ENCODE measurements around the gene PDZK1.
"Not testable (repeated sequence)": the region's sequence is repeated elsewhere in the genome, so short reads cannot be mapped to it uniquely, and the experiment has no call there.

The PDZK1 gene

DNA sequence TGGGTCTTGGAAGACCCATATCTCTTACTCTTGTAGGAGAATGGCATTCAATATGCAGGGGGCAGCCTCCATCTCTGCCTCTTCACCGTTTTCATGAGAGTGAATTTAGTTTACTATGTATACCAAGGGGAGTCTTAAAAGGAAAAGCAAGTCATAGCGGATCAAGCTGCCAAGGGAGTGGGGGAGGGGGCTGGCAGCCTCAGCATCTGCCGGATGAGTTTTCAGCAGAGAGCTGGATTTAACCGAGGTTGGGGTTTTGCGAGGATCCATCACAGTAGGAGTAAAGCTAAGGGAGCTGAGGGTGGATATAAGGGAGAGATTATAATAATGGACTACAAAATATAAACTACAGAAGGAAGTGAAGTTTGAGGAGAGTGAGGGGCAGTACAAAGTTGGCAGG, 22.0 kb upstream of the PDZK1 start:
- Histone ChIP-seq H3K9me2 (replicated peaks; ENCODE audit: low read depth, low read length) (no peaks in the 10 kb centered on the region), H3K9ac (ENCODE audit: low read depth, low read length, poor library complexity, severe bottlenecking) (no peak overlapping the region), H3K36me3 (ENCODE audit: insufficient read depth, low read length) (no peaks in the 10 kb centered on the region), H3K9me3 (ENCODE audit: insufficient read depth, low read depth, low read length) (no peaks in the 10 kb centered on the region), H3K27me3 (ENCODE audit: insufficient read depth, low read length, poor library complexity, severe bottlenecking) (no peaks in the 10 kb centered on the region), H4K20me1 (ENCODE audit: insufficient read depth, low read length, poor library complexity, severe bottlenecking) (no peaks in the 10 kb centered on the region), H3K4me2 (ENCODE audit: low read depth, low read length, poor library complexity, severe bottlenecking) (no peak overlapping the region), H3K79me2 (ENCODE audit: insufficient read depth, low read length) (no peaks in the 10 kb centered on the region), H2AFZ (ENCODE audit: low read length) (no peak overlapping the region), H3K4me3 (ENCODE audit: low read length, poor library complexity, severe bottlenecking) (no peak overlapping the region), H3F3A (ENCODE audit: low read depth) (no peaks in the 10 kb centered on the region), H3K4me1 (ENCODE audit: insufficient read depth, low read length, poor library complexity, severe bottlenecking) (peaks cover 3% of the 10 kb centered on the region)
- TF ChIP-seq EZH2phosphoT487 (IDR thresholded peaks at IDR 0.05; ENCODE audit: borderline replicate concordance), result no peak
- TF ChIP-seq, protein P1, sequence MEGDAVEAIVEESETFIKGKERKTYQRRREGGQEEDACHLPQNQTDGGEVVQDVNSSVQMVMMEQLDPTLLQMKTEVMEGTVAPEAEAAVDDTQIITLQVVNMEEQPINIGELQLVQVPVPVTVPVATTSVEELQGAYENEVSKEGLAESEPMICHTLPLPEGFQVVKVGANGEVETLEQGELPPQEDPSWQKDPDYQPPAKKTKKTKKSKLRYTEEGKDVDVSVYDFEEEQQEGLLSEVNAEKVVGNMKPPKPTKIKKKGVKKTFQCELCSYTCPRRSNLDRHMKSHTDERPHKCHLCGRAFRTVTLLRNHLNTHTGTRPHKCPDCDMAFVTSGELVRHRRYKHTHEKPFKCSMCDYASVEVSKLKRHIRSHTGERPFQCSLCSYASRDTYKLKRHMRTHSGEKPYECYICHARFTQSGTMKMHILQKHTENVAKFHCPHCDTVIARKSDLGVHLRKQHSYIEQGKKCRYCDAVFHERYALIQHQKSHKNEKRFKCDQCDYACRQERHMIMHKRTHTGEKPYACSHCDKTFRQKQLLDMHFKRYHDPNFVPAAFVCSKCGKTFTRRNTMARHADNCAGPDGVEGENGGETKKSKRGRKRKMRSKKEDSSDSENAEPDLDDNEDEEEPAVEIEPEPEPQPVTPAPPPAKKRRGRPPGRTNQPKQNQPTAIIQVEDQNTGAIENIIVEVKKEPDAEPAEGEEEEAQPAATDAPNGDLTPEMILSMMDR (conservative IDR thresholded peaks at IDR 0.05; ENCODE audit: low read length), result no peak

GRCh38 chr1:145726193-145726592, 19.0 kb upstream of the PDZK1 start:
- not testable (repeated sequence) for H3K4me3 ChIP-seq (ENCODE audit: low read length, poor library complexity, severe bottlenecking); H2AFZ ChIP-seq (ENCODE audit: low read length); H3F3A ChIP-seq (ENCODE audit: low read depth); H3K27me3 ChIP-seq (ENCODE audit: insufficient read depth, low read length, poor library complexity, severe bottlenecking); H3K36me3 ChIP-seq (ENCODE audit: insufficient read depth, low read length); H3K9ac ChIP-seq (ENCODE audit: low read depth, low read length, poor library complexity, severe bottlenecking); H3K4me2 ChIP-seq (ENCODE audit: low read depth, low read length, poor library complexity, severe bottlenecking); H3K9me2 ChIP-seq (replicated peaks; ENCODE audit: low read depth, low read length); H4K20me1 ChIP-seq (ENCODE audit: insufficient read depth, low read length, poor library complexity, severe bottlenecking); H3K4me1 ChIP-seq (ENCODE audit: insufficient read depth, low read length, poor library complexity, severe bottlenecking); H3K79me2 ChIP-seq (ENCODE audit: insufficient read depth, low read length); H3K9me3 ChIP-seq (ENCODE audit: insufficient read depth, low read depth, low read length)

DNA sequence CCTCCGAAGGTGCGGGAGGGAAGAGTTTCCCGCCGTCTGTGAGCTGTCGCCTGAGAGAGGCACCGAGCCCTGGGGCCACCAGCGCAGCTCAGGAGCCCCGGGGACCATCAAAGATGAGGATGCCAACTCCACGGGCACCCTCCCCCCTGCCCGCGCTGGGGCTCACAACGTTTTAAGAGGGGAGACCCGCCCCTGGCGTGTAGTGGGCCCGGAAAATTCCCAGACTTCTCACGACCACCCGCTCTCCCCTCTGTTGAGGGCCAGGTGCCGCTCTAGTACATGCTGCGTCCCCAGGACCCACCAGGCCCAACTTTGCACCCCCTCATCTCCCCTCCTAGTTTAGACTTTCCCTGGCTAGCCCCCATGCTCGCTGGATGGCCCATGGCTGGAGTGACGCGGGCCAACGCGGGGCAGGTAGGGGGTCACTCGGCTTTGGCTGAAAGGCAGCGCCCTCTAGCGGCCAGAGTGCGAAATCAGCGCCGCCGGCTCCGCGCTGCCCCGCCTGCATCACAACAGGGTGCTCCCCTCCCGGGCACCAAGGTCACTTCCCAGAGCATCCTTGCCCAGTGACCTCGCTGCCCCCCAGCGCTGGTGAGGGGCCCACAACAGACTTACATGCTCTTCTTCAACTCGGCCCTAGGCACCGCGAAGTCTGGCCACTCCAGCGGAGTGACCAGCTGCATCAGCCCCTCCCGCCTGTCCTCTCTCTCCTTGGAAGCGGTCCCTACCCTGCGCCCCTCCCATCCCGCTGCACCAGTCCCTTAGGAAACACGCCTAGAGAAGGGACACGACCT, 13.9 kb upstream of the PDZK1 start:
- H3F3A ChIP-seq (ENCODE audit: low read depth), result no peaks in the 10 kb centered on the region
- H3K9me2 ChIP-seq (replicated peaks; ENCODE audit: low read depth, low read length), result no peaks in the 10 kb centered on the region
- no peaks in the 10 kb centered on the region for H3K4me1 ChIP-seq (ENCODE audit: insufficient read depth, low read length, poor library complexity, severe bottlenecking)
- no peak overlapping the region for H3K9ac ChIP-seq (ENCODE audit: low read depth, low read length, poor library complexity, severe bottlenecking)
- TF ChIP-seq EZH2phosphoT487 (IDR thresholded peaks at IDR 0.05; ENCODE audit: borderline replicate concordance), result no peak
- TF ChIP-seq, protein P1 (conservative IDR thresholded peaks at IDR 0.05; ENCODE audit: low read length), result peak; percentile 92
- no peaks in the 10 kb centered on the region for H3K27me3 ChIP-seq (ENCODE audit: insufficient read depth, low read length, poor library complexity, severe bottlenecking)
- no peaks in the 10 kb centered on the region for H4K20me1 ChIP-seq (ENCODE audit: insufficient read depth, low read length, poor library complexity, severe bottlenecking)
- H3K9me3 ChIP-seq (ENCODE audit: insufficient read depth, low read depth, low read length), result no peaks in the 10 kb centered on the region
- peak overlapping the region; percentile 41 for H3K4me2 ChIP-seq (ENCODE audit: low read depth, low read length, poor library complexity, severe bottlenecking)
- 0 out of 2 replicates have a peak overlapping the region, but pooled peaks have one; percentile 18 for H2AFZ ChIP-seq (ENCODE audit: low read length)
- no peak overlapping the region for H3K4me3 ChIP-seq (ENCODE audit: low read length, poor library complexity, severe bottlenecking)
- no peaks in the 10 kb centered on the region for H3K36me3 ChIP-seq (ENCODE audit: insufficient read depth, low read length)
- H3K79me2 ChIP-seq (ENCODE audit: insufficient read depth, low read length), result no peaks in the 10 kb centered on the region

GRCh38 chr1:145720556-145720877, 13.3 kb upstream of the PDZK1 start:
- no peaks in the 10 kb centered on the region for H4K20me1 ChIP-seq (ENCODE audit: insufficient read depth, low read length, poor library complexity, severe bottlenecking)
- no peaks in the 10 kb centered on the region for H3K9me3 ChIP-seq (ENCODE audit: insufficient read depth, low read depth, low read length)
- no peaks in the 10 kb centered on the region for H3K27me3 ChIP-seq (ENCODE audit: insufficient read depth, low read length, poor library complexity, severe bottlenecking)
- H3K4me3 ChIP-seq (ENCODE audit: low read length, poor library complexity, severe bottlenecking), result no peak overlapping the region
- H2AFZ ChIP-seq (ENCODE audit: low read length), result peak overlapping the region; percentile 53; the same call in 1 of the 2 replicates
- no peaks in the 10 kb centered on the region for H3K36me3 ChIP-seq (ENCODE audit: insufficient read depth, low read length)
- H3K9ac ChIP-seq (ENCODE audit: low read depth, low read length, poor library complexity, severe bottlenecking), result no peak overlapping the region
- no peaks in the 10 kb centered on the region for H3K9me2 ChIP-seq (replicated peaks; ENCODE audit: low read depth, low read length)
- H3K4me1 ChIP-seq (ENCODE audit: insufficient read depth, low read length, poor library complexity, severe bottlenecking), result no peaks in the 10 kb centered on the region
- no peak overlapping the region for H3K4me2 ChIP-seq (ENCODE audit: low read depth, low read length, poor library complexity, severe bottlenecking)
- no peaks in the 10 kb centered on the region for H3K79me2 ChIP-seq (ENCODE audit: insufficient read depth, low read length)
- H3F3A ChIP-seq (ENCODE audit: low read depth), result no peaks in the 10 kb centered on the region
- TF ChIP-seq, protein P1 (conservative IDR thresholded peaks at IDR 0.05; ENCODE audit: low read length), result no peak
- no peak for TF ChIP-seq EZH2phosphoT487 (IDR thresholded peaks at IDR 0.05; ENCODE audit: borderline replicate concordance)

All from Loucy (cell line).